ENCODE measurements around the gene DGKK.

DGKK gene

DNA sequence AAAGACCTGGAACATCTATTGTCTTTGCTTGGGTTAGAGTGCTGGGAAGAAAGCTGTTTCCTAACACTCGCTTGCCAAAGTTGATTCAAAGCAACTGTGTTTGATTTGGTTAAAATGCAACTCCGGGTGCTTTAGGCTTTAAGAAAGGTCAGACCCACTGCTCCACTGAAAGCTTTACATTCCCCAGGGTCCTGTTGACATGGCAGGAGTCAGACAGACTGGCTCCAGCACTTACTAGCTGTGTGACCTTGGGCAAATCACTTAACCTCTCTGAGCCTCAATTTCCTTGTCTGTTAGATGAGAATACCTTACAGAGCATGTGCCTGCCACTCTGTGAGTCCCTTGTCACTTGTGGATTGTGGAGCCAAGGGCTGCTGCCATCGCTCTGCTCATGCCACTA, 39.0 kb downstream of the DGKK start:
- Histone ChIP-seq H3K36me3 (ENCODE audit: insufficient read depth, low read length) (no peaks in the 10 kb centered on the region), H3K9ac (ENCODE audit: low read length) (no peak overlapping the region), H3K4me2 (ENCODE audit: low read length) (no peak overlapping the region), H4K20me1 (ENCODE audit: insufficient read depth, low read length) (no peaks in the 10 kb centered on the region), H2AFZ (ENCODE audit: low read length) (no peak overlapping the region), H3K9me3 (ENCODE audit: low read length) (no peaks in the 10 kb centered on the region), H3K9me2 (ENCODE audit: low read depth, low read length) (no peaks in the 10 kb centered on the region), H3K4me1 (ENCODE audit: insufficient read depth, low read length, severe bottlenecking) (no peaks in the 10 kb centered on the region), H3K4me3 (ENCODE audit: low read depth, low read length, poor library complexity, severe bottlenecking) (no peak overlapping the region), H3K27ac (ENCODE audit: low read depth, low read length, poor library complexity, severe bottlenecking) (no peak overlapping the region), H3K27me3 (ENCODE audit: insufficient read depth, low read length) (no peaks in the 10 kb centered on the region), H3F3A (ENCODE audit: insufficient read depth, low read length) (no peaks in the 10 kb centered on the region), H3K79me2 (ENCODE audit: insufficient read depth, low read length) (no peaks in the 10 kb centered on the region)
- no peak for TF ChIP-seq EZH2 (IDR thresholded peaks at IDR 0.05; ENCODE audit: borderline replicate concordance, low read length)
- TF ChIP-seq, protein P1, sequence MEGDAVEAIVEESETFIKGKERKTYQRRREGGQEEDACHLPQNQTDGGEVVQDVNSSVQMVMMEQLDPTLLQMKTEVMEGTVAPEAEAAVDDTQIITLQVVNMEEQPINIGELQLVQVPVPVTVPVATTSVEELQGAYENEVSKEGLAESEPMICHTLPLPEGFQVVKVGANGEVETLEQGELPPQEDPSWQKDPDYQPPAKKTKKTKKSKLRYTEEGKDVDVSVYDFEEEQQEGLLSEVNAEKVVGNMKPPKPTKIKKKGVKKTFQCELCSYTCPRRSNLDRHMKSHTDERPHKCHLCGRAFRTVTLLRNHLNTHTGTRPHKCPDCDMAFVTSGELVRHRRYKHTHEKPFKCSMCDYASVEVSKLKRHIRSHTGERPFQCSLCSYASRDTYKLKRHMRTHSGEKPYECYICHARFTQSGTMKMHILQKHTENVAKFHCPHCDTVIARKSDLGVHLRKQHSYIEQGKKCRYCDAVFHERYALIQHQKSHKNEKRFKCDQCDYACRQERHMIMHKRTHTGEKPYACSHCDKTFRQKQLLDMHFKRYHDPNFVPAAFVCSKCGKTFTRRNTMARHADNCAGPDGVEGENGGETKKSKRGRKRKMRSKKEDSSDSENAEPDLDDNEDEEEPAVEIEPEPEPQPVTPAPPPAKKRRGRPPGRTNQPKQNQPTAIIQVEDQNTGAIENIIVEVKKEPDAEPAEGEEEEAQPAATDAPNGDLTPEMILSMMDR (IDR thresholded peaks at IDR 0.05; ENCODE audit: low read length), result no peak

DNA sequence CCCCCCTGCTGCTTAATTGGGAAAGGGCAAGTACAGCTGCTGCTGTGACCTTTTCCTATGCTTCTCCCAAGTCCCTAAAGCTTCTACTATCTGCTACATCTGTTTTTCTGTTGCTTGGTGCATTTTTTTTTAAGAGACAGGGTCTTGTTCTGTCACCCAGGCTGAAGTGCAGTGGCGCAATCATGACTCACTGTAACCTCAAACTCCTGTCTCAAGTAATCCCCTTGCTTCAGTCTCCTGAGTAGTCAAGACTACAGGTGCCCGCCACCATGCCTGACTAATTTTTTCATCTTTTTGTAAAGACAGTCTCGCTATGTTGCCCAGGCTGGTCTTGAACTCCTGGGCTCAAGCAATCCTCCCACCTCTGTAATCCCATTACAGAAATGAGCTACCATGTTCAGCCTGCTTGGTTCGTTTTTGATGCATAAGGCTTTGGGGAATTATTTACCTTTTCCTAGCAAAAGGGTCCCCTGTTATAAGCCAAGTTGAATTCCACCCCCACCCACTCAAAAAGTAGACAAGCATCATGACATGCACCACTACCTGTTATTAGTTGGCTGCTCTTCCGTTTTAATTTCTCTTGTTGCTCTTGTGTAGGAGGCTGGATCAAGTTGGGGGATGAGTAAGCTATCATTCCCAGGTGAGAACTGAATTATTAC, 39.6 kb downstream of the DGKK start:
- H3K4me3 ChIP-seq (ENCODE audit: low read depth, low read length, poor library complexity, severe bottlenecking), result no peak overlapping the region
- no peaks in the 10 kb centered on the region for H3K9me3 ChIP-seq (ENCODE audit: low read length)
- no peak overlapping the region for H3K9ac ChIP-seq (ENCODE audit: low read length)
- no peak overlapping the region for H2AFZ ChIP-seq (ENCODE audit: low read length)
- no peaks in the 10 kb centered on the region for H3F3A ChIP-seq (ENCODE audit: insufficient read depth, low read length)
- H3K27me3 ChIP-seq (ENCODE audit: insufficient read depth, low read length), result no peaks in the 10 kb centered on the region
- no peak overlapping the region for H3K27ac ChIP-seq (ENCODE audit: low read depth, low read length, poor library complexity, severe bottlenecking)
- no peaks in the 10 kb centered on the region for H3K36me3 ChIP-seq (ENCODE audit: insufficient read depth, low read length)
- no peak overlapping the region for H3K4me2 ChIP-seq (ENCODE audit: low read length)
- no peaks in the 10 kb centered on the region for H3K4me1 ChIP-seq (ENCODE audit: insufficient read depth, low read length, severe bottlenecking)
- no peaks in the 10 kb centered on the region for H4K20me1 ChIP-seq (ENCODE audit: insufficient read depth, low read length)
- H3K9me2 ChIP-seq (ENCODE audit: low read depth, low read length), result no peaks in the 10 kb centered on the region
- TF ChIP-seq EZH2 (IDR thresholded peaks at IDR 0.05; ENCODE audit: borderline replicate concordance, low read length), result no peak
- TF ChIP-seq, protein P1 (IDR thresholded peaks at IDR 0.05; ENCODE audit: low read length), result no peak
- no peaks in the 10 kb centered on the region for H3K79me2 ChIP-seq (ENCODE audit: insufficient read depth, low read length)

DNA sequence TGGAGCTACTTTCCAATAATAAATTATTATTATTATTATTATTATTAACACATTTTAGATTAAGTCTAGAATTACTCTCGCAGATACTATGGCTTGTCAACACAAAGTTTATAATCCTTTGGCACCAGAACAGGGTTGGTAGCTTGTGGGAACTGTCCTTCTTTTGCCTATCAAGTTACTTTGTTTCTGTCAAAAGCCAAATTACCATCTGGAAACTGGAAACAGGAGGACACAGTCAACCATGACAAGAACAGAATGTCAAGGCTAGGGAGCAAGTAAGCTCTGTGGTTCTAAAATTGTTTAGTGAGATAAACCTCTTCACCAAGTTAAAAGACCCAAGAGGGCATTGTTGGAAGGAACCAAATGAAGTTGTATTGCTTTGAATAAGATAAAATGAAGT, 42.5 kb downstream of the DGKK start:
- Histone ChIP-seq H3F3A (ENCODE audit: insufficient read depth, low read length) (no peaks in the 10 kb centered on the region), H3K4me2 (ENCODE audit: low read length) (no peak overlapping the region), H3K36me3 (ENCODE audit: insufficient read depth, low read length) (no peaks in the 10 kb centered on the region), H3K9me2 (ENCODE audit: low read depth, low read length) (no peaks in the 10 kb centered on the region), H3K4me1 (ENCODE audit: insufficient read depth, low read length, severe bottlenecking) (no peaks in the 10 kb centered on the region), H3K4me3 (ENCODE audit: low read depth, low read length, poor library complexity, severe bottlenecking) (no peak overlapping the region), H3K79me2 (ENCODE audit: insufficient read depth, low read length) (no peaks in the 10 kb centered on the region), H3K27ac (ENCODE audit: low read depth, low read length, poor library complexity, severe bottlenecking) (no peak overlapping the region), H3K9ac (ENCODE audit: low read length) (no peak overlapping the region), H4K20me1 (ENCODE audit: insufficient read depth, low read length) (no peaks in the 10 kb centered on the region), H3K9me3 (ENCODE audit: low read length) (no peaks in the 10 kb centered on the region), H3K27me3 (ENCODE audit: insufficient read depth, low read length) (no peaks in the 10 kb centered on the region), H2AFZ (ENCODE audit: low read length) (no peak overlapping the region)
- TF ChIP-seq EZH2 (IDR thresholded peaks at IDR 0.05; ENCODE audit: borderline replicate concordance, low read length), result no peak
- TF ChIP-seq, protein P1 (IDR thresholded peaks at IDR 0.05; ENCODE audit: low read length), result no peak
